Measurements from ENCODE around the gene PBOV1. TPM values are rescaled to one million over a fixed set of nuclear protein-coding genes. Genes with fewer than 3 reads are reported as not detected.
A peak's percentile ranks its signal among the peaks of the same experiment; 100 is the strongest.

PBOV1 gene
- total and polyA plus RNA-seq, 8 donors, result 0.06 to 0.18 (median 0.11) TPM; not detected in 3

DNA sequence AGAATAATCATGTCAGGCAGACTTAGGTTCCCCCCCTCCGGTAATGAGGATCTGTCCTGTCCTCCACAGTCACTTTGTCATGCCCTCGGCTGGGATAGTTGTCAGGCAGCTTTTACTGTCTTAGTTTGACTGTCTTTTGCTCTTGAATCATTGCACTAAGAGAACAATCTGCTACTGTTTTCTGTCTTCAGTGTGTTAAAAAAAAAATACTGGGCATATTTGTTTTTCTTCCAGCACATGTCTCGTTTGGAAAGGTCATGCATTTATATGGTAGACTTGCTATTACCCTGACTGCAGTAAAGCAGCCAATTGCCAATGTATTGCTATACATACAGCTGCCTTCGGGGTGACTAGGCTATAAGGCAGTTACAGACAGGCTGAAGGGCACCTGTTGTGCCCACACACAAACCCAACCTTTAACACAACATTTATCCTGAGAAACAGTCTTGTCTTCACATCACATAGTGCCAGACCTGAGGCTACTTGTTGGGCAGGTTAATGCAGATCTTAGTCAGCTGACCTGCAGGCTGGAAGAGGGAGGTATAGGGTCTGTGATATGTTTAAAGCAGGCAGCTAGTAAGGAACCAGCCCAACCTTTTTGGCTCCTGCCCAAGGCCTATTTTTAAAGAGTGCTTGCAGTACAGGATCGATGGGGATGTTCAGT is 29.9 kb downstream of the PBOV1 start:
- Histone ChIP-seq H3K27me3 (no peaks in the 10 kb centered on the region), H3K36me3 (no peaks in the 10 kb centered on the region), H3K9me3 (no peaks in the 10 kb centered on the region), H3K4me3 (no peak overlapping the region), H3K27ac (no peak overlapping the region), H3K4me1 (no peaks in the 10 kb centered on the region)
- TF ChIP-seq, protein P1, sequence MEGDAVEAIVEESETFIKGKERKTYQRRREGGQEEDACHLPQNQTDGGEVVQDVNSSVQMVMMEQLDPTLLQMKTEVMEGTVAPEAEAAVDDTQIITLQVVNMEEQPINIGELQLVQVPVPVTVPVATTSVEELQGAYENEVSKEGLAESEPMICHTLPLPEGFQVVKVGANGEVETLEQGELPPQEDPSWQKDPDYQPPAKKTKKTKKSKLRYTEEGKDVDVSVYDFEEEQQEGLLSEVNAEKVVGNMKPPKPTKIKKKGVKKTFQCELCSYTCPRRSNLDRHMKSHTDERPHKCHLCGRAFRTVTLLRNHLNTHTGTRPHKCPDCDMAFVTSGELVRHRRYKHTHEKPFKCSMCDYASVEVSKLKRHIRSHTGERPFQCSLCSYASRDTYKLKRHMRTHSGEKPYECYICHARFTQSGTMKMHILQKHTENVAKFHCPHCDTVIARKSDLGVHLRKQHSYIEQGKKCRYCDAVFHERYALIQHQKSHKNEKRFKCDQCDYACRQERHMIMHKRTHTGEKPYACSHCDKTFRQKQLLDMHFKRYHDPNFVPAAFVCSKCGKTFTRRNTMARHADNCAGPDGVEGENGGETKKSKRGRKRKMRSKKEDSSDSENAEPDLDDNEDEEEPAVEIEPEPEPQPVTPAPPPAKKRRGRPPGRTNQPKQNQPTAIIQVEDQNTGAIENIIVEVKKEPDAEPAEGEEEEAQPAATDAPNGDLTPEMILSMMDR (IDR thresholded peaks at IDR 0.05), result no peak
- DNase-seq (peak in 1 of 4 donors; percentile 21), ATAC-seq (peak; percentile 17)
- intact Hi-C loops (cut with DNase I), result no loop called here

DNA sequence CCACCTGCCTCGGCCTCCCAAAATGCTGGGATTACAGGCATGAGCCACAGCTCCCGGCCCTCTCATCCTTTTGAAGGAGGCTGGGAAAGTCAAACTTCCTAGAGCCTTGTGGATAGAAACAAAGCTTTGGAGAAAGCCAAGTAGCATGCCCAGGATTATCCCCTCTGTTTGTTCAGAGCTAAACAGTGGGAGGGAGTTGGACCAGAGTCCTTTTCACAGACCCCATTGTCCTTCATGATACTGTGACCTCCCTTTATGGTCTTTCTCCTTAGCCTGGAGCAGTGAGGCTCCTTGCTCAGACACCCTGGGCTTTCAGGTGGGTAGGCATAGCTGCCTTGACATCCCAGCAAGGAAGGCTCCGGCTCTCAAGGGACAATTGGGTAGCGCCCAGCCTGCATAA is 31.1 kb downstream of the PBOV1 start:
- H3K27me3 ChIP-seq, result no peaks in the 10 kb centered on the region
- no peaks in the 10 kb centered on the region for H3K4me1 ChIP-seq
- no peak overlapping the region for H3K27ac ChIP-seq
- intact Hi-C loops (cut with DNase I), result no loop called here
- no peak for ATAC-seq
- no peak for DNase-seq
- no peak overlapping the region for H3K4me3 ChIP-seq
- no peaks in the 10 kb centered on the region for H3K9me3 ChIP-seq
- H3K36me3 ChIP-seq, result no peaks in the 10 kb centered on the region
- TF ChIP-seq, protein P1 (IDR thresholded peaks at IDR 0.05), result no peak

DNA sequence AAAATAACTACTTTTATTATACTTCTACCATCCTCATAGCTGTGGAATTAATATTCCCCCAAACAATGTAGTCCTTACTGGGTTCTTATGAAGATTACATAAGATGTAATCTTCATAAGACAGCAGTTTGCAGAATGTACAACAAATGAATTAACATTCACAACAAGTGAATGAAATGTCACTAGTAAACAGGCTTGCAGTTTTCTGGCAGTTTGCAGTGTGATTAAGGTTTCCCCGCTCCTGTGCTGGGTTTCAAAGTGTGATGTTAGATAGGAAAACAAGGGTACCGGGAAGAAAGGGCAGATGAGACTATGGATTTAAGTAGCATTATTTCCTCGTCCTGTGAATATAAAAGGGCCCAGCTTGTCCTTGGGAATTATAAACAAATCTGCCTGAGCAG is 34.1 kb downstream of the PBOV1 start:
- TF ChIP-seq, protein P1 (IDR thresholded peaks at IDR 0.05), result no peak
- intact Hi-C loops (cut with DNase I), result no loop called here
- H3K36me3 ChIP-seq, result no peaks in the 10 kb centered on the region

DNA sequence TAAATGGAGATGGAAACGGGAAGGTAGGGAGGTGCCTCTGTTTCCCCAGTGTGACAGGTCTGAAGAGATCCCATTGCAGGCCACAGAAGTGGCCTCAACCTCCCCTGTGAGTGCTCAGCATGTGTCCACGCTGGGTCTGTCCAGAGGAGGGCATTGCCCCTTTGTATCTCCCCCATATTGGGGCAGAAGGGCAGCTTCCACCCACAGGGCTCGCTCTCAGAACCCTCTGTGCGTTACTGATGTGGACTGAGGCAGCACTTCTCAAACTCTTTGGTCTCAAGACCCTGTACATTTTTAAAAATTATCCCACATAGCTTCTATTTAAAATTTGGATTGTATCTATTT is 34.5 kb downstream of the PBOV1 start:
- TF ChIP-seq, protein P1 (IDR thresholded peaks at IDR 0.05), result no peak
- Histone ChIP-seq H3K36me3 (no peaks in the 10 kb centered on the region), H3K27ac (no peak overlapping the region), H3K27me3 (no peaks in the 10 kb centered on the region), H3K4me1 (no peaks in the 10 kb centered on the region), H3K9me3 (no peaks in the 10 kb centered on the region), H3K4me3 (no peak overlapping the region)
- ATAC-seq, result no peak
- intact Hi-C loops (cut with DNase I), result no loop called here
- no peak for DNase-seq

More for the DNA sequence above, 34.1 kb downstream of the PBOV1 start:
- DNase-seq, result no peak
- Histone ChIP-seq H3K4me3 (no peak overlapping the region), H3K27me3 (no peaks in the 10 kb centered on the region), H3K9me3 (no peaks in the 10 kb centered on the region), H3K27ac (no peak overlapping the region), H3K4me1 (no peaks in the 10 kb centered on the region)
- ATAC-seq, result no peak

DNA sequence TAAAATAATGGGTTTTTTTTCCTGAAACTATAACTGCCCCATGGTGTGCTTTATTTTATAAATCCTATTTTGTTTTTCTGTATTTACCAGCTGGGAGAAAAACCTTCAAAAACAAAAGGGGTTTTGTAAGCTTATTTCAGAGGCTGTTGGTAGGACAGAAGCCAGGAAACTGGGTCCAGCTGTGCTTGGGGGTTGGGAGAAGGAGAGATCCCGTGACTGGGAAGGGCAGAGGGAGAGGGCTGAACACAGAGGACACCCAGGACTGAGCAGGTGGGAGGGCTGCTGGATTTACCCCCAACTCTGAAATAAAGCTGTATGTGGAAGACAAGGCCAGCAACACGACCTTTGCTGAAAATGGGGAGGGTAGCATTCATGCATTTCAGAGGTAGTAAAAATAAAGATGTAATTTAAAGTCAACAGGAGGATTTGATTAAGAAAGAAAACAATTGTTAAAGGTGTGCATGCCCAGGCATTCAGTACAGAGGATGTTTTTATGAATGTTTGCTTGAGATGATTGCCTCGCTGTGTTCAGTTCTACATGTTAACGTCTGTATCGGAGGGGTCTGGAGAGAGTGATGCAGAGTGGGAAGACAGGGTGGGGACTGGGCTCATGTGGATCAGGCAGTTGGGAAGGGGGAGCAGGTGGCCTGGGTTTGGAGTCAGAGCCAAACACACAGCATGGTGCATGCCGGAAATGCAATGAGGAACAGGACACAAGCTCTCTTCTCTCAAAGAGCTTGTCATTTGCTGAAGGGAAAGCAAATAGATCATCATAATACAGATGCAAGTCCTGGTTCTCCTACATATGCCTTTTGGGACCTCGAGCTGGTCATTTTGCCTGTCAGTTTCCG is 35.1 kb downstream of the PBOV1 start:
- ATAC-seq (no peak), DNase-seq (no peak)
- intact Hi-C loops (cut with DNase I), result no loop called here
- H3K27ac ChIP-seq, result no peak overlapping the region
- H3K4me1 ChIP-seq, result no peaks in the 10 kb centered on the region
- H3K36me3 ChIP-seq, result no peaks in the 10 kb centered on the region
- TF ChIP-seq, protein P1 (IDR thresholded peaks at IDR 0.05), result no peak
- no peak overlapping the region for H3K4me3 ChIP-seq
- H3K27me3 ChIP-seq, result no peaks in the 10 kb centered on the region
- peaks cover 0 to 2% of the 10 kb centered on the region in 2 donors for H3K9me3 ChIP-seq
